DMS 273 treated with DMSO at 0.1 percent for 48 hours (cell line): ENCODE data around the gene RAD51C.
A peak's percentile ranks its signal among the peaks of the same experiment; 100 is the strongest.
"Not testable (repeated sequence)": the region's sequence is repeated elsewhere in the genome, so short reads cannot be mapped to it uniquely, and the experiment has no call there.

Experiments
- DNase-seq: peaks from one replicate; lab custom pipeline; 2025; lab: John Stamatoyannopoulos, UW

The RAD51C gene

DNA sequence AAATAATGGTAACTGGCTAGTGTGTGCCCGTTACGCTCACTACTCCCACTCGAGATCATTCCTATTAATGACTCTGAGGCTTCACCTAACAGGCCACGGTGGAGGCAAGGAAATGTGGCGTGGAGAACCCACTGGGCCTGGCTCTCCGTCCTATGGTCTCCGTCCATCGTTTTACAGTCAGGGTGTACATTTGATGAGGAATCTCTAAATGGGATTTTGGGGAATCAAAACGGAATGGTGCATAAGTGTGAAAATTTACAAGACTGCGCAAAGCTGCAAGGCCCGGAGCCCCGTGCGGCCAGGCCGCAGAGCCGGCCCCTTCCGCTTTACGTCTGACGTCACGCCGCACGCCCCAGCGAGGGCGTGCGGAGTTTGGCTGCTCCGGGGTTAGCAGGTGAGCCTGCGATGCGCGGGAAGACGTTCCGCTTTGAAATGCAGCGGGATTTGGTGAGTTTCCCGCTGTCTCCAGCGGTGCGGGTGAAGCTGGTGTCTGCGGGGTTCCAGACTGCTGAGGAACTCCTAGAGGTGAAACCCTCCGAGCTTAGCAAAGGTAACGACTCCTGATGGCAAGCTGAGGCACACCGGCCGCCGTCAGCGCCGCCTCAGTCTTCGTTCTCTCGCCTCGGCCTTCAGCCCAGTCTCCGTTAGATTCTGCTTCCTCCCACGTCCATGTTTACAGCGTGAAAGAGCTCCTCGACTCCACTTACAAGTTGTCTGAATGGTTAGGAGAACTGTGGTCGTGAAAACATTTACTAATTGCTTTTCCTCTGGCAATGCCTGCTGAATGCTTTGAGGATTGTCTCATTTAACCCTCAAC is at the start of gene RAD51C:
Gene RAD51C, plus strand, starts transcription at position 364 of the 817 bp plus-strand sequence. Its CDS starts 42 bp downstream, at position 406.
- peak; percentile 59 for DNase-seq

DNA sequence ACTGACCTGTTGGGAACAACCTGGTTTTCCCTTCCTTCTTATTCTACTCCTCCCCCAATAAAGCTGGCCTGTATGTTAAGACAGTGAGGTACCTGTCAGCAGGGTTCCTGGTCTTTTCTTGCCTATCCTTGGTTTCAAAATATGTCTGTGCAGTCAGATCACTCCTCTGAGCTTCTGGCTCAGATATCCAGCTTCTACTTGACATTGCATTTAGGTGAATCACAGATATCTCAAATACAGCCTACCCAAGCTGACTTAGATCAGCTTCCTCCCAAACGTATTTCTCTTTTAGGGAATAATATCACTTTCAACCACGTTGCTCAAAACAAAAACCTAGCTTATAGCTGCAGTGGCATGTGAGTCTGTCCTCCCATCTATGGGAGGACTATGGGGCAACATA is 49.3 kb upstream of the RAD51C start:
- no peak for DNase-seq

DNA sequence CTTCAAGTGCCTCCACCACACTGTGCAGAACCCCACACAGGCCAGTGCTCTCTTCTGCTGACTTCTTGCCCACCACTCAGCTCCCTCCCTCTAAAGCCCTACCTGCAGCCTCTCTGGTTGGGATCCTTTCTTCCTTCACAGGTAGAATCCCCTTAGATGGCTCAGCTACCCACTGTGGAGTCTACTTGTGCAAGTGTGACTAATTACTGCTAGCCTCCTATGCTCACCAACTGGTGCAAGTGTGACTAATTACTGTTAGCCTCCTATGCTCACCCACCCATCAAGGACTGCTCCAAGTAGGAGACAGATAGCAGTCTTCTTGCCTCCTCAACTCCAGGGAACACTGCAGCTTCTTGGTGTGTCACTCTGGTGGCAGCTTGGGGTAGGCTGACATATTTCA is 44.2 kb upstream of the RAD51C start:
- no peak for DNase-seq

DNA sequence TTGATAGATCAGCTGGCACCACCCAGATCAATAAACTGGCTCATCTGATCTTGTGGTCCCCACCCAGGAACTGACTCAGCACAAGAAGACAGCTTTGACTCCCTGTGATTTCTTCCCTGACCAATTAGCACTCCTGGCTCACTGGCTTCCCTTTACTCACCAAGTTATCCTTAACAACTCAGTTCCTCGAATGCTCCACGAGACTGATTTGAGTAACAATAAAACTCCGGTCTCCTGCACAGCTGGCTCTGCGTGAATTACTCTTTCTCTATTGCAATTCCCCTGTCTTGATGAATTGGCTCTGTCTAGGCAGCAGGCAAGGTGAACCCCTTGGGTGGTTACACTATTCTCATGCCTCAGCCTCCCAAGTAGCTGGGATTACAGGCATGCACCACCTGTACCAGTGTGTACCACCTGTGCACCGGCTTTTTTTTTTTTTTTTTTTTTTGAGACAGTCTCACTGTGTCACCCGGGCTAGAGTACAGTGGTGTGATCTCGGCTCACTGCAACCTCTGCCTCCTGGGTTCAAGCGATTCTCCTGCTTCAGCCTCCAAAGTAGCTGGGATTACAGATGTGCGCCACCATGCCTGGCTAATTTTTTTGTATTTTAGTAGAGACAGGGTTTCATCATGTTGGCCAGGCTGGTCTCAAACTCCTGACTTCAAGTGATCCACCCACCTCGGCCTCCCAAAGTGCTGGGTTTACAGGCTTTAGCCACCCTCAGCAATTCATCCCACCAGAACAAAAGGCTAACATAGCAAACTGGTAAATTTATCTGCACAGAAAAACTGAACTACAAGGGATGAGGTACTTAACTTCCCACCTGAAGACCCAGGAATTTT is 34.2 kb upstream of the RAD51C start:
- DNase-seq = not testable (repeated sequence)

- DNase-seq = peak; percentile 99
Measured at GRCh38 chr17:58658804-58659713, 33.3 kb upstream of the RAD51C start.

DNA sequence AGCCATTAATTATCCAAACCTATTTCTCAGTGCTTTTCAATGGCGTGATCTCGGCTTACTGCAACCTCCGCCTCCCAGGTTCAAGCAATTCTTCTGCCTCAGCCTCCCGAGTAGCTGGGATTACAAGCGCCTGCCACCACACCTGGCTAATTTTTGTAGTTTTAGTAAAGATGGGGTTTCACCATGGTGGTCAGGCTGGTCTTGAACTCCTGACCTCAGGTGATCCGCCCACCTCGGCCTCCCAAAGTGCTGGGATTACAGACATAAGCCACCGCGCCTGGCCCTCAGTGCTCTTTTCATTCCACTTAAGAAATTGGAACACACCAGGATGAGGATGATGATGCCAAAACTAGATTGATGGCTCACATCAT is 32.7 kb upstream of the RAD51C start:
- DNase-seq = not testable (repeated sequence)

DNA sequence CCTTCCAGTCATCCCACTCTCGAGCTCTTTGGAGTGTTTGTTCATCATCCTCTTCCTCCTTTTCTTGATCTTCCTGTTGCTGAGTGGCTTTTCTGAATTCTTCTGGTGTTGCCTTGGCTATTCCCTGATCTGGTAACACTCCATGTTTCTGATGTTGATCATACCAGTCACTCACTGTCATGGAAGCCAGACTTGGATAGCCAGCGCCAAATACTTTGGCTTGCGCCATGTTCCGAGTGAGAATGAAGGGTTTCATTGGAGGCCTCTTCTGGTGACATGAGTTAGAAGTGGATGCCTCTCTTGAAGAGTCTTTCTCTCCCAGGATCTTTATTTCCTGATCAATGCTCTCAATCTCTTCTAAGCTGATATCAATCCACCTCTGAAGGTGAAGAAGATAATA is 31.8 kb upstream of the RAD51C start:
- no peak for DNase-seq

DNA sequence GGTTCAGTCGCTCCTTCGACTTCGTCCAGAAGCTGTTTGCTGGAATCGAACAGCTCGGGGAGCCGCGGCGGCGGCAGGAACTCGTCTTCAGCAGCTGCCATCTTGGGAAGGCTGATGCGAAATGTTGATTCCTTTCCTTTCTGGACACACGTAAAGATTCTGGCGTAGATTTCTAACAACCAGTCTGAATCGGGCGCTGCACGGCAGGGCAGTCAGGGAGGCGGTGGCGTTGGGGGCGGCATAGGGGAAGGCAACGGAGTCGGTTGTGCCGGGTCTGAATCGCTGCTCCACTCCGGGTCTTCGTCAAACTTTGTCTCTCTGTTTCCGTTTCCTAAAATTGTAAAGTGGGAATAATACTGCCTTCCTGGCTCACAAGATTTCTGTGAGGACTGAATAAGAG is 30.9 kb upstream of the RAD51C start:
- DNase-seq = no peak

DNA sequence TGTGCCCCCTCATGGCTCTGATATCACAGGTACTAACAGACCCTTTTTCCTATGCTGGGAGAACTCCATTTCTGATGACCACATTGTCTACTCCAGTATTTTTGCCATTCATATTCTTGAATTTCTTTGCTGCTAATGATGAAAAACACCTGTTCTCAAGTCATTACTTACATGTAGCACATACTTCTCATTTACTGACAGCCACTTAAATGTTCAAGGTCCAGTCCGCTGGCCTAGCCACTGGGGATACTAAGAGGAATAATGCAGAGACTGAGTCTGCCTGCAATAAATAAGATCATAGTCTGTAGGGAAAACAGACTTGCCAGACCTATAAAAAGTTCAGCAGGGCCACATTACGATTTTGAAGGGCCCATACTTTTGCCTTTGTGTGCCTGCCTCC is 28.1 kb upstream of the RAD51C start:
- no peak for DNase-seq

DNA sequence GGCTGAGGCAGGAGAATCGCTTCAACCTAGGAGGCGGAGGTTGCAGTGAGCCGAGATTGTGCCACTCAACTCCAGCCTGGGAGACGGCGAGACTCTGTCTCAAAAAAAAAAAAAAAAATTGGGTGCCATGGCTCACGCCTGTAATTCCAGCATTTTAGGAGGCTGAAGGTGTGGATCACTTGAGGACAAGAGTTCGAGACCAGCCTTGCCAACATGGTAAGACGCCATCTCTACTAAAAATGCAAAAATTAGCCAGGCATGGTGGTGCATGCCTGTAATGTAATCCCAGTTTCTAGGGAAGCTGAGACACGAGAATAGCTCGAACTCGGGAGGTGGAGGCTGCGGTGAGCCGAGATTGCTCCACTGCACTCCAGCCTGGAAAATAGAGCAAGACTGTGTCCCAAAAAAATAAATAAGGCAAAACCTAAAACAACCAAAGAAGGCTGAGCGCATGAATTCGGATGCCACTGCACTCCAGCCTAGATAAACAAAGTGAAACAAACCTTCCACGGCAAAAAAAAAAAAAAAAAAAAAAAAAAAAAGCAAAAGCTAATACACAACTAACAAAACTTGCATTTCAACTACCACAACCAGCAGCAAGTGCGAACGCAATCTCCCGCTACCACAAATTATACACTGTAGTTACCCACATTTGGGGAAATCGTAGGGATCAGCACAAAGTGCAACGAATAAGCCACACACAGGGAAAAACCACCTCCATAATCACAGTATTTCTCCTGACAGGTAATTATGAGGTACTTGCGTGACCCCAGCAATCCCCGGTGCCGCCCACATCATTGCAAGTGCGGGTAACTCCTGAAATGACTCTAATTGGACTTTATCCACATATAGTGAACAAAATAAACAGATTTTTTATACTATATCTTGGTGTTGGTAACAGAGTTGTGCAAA is 26.2 kb upstream of the RAD51C start:
- DNase-seq = no peak

DNA sequence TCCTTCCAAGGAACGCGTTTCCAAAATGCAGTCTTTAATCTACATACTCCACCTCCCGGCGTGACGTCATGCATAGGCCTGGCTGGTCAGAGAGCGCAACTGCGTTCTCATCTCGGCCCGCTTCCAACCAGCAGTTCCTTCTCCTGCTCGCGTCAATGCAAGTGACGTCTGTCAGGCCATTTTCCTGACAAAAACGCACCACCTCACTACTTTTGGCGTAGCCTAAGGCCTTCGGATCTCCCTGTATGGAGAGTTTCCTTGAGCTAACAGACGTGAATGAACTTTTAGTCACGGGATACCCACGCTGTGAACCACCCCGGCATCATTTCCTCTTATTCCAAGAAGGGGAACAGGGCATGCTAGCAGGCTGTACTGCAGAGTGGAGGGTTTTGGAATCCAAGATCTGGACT is 25.5 kb upstream of the RAD51C start:
- no peak for DNase-seq

- DNase-seq = no peak
Measured at GRCh38 chr17:58667934-58668597, 24.3 kb upstream of the RAD51C start.

GRCh38 chr17:58668598-58668935 is 23.8 kb upstream of the RAD51C start:
- no peak for DNase-seq

GRCh38 chr17:58669853-58670252 is 22.5 kb upstream of the RAD51C start:
- no peak for DNase-seq

DNA sequence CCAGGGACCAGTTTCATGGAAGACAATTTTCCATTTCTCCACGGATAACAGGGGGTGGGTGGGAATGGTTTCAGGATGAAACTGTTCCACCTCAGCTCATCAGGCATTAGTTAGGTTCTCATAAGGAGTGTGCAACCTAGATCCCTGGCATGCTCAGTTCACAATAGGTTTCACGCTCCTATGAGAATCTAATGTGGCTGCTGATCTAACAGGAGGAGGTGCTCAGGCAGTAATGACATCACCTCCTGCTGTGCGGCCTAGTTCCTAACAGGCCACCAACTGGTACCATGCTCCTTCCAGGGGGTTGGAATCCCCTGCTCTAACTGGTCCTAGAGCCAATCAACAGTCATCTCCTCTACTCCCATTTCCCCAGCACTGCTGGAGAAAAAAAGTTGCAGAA is 20.4 kb upstream of the RAD51C start:
- DNase-seq = no peak

DNA sequence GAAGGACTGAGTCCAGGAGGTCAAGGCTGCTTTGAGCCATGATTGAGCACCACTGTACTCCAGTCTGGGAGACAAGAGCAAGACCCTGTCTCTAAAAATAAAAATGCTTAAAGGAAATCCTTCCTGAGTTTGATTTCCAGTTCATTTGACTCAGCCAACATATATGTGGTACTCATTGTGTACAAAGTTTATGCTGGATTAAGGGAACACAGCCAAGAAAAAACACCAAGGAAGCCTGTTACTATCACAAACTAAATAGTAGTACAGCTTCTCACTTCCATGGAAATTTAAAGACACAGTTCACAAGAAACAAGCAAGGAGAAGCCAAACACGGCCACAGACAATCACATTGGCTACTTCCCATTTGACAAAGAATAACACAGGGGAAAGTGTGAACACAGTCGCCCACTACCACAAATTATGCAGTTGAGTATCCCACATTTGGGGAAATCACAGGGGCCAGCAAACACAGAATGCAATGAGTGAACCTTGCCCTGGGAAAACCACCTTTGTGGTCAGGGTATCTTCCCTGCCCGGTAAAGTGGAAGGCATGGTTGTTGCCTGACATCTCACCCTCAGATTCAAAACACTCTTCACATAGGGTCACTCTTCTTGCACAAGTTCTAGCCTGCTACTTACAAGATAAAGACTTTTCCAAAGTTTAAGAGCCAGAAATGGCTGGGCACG is 15.1 kb upstream of the RAD51C start:
- no peak for DNase-seq

- DNase-seq = not testable (repeated sequence)
Measured at GRCh38 chr17:58678287-58678686, 14.1 kb upstream of the RAD51C start.

- peak; percentile 57 for DNase-seq
Measured at GRCh38 chr17:58679263-58680037, 13.0 kb upstream of the RAD51C start.

DNA sequence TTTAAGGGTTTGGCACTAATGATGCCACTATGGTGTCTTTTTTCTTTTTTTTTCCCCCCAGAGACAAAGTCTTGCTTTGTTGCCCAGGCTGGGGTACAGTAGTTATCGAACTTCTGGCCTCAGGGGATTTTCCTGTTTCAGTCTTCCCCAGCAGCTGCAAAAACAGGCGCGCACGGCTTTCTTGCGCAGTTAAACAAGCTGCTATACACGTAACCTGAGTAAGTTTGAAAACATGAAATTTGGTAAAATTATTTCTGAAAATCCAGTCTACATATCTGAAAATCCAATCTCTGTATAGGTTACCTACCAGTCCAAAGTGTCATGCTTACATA is 12.4 kb upstream of the RAD51C start:
- DNase-seq = no peak
